Measurements from ENCODE around the gene CASTOR1.

CASTOR1 gene

DNA sequence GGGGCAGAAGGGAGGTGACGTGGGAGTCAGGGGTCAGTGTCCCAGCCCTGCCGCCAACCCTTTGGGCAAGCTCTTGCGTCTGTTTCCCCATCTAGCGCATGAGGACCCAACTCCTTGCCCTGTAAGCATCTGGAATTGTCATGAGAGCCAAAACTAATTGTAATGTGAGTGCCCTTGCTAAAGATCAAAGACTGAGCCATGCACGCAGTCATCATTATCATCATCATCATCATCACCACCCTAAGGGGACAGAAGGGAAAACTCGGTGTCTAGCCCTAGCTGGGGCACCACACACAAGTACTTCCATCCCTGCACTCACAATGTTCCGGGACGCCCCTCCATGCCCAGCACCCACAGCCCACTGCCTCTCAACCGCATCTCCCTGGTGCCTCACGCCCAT is 45.2 kb downstream of the CASTOR1 start:
- no peak for DNase-seq (ENCODE audit: low spot score)

GRCh38 chr22:30243661-30244060 is 45.6 kb downstream of the CASTOR1 start:
- no peak for DNase-seq (ENCODE audit: low spot score)

- DNase-seq (ENCODE audit: low spot score), result no peak
Measured at GRCh38 chr22:30241576-30242371, 47.5 kb downstream of the CASTOR1 start.

- no peak for DNase-seq (ENCODE audit: low spot score)
Measured at GRCh38 chr22:30240541-30241417, 48.5 kb downstream of the CASTOR1 start.

- no peak for DNase-seq (ENCODE audit: low spot score)
Measured at GRCh38 chr22:30239488-30240405, 49.6 kb downstream of the CASTOR1 start.

GRCh38 chr22:30238661-30239487 is 50.4 kb downstream of the CASTOR1 start:
- DNase-seq (ENCODE audit: low spot score), result no peak

- DNase-seq (ENCODE audit: low spot score), result no peak
Measured at GRCh38 chr22:30238136-30238535, 51.2 kb downstream of the CASTOR1 start.

- no peak for DNase-seq (ENCODE audit: low spot score)
Measured at GRCh38 chr22:30236875-30237274, 52.4 kb downstream of the CASTOR1 start.

- no peak for DNase-seq (ENCODE audit: low spot score)
Measured at GRCh38 chr22:30235687-30236170, 53.6 kb downstream of the CASTOR1 start.

All from D341Med (cell line).